ENCODE data around the gene NXPE3.
"Not testable (repeated sequence)": the region's sequence is repeated elsewhere in the genome, so short reads cannot be mapped to it uniquely, and the experiment has no call there.

- TF ChIP-seq CTCF, EP300, POLR2A (IDR thresholded peaks at IDR 0.05): not testable (repeated sequence)
Measured at GRCh38 chr3:101864926-101865325, 85.9 kb downstream of the NXPE3 start.
